Retinal pigment epithelial cell (primary cell): ENCODE results near the gene CTU2.

Source experiments
- DNase-seq: peaks from one replicate; pipeline ENCODE4 v3.0.0-alpha.2; 2010; ENCODE audit warnings: low read depth
- H3K4me3 ChIP-seq: 2 replicates; pipeline ENCODE4 v1.5.1; 2011; ENCODE audit warnings: mild to moderate bottlenecking, low read length, control low read depth, moderate library complexity
- TF ChIP-seq, protein P1 (sequence below): conservative IDR thresholded peaks from 2 replicates; pipeline ENCODE4 v1.5.1; 2011; ENCODE audit warnings: low read depth, low read length, control low read depth, inconsistent platforms

CTU2 gene

DNA sequence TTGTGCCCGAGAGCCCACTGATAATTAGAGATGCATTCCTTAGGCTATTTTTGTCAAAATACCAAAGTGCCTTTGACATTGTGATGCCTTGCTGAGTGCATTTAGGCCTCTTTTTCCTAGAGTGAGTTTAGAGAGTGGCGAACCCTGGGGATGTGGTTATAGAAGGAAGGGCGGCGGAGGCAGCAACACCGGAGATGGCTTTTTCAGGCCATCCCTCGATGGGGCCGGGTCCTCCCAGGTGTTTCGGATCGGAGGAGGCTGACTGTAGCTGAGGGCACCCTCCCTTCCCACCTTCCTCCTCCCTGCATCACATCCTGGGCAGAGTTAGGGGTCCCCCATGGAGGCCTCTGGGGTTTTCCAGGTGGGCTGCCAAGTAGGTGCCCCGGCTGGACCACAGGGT lies 13.4 kb upstream of the CTU2 start:
- no peak for DNase-seq
- TF ChIP-seq, protein P1, sequence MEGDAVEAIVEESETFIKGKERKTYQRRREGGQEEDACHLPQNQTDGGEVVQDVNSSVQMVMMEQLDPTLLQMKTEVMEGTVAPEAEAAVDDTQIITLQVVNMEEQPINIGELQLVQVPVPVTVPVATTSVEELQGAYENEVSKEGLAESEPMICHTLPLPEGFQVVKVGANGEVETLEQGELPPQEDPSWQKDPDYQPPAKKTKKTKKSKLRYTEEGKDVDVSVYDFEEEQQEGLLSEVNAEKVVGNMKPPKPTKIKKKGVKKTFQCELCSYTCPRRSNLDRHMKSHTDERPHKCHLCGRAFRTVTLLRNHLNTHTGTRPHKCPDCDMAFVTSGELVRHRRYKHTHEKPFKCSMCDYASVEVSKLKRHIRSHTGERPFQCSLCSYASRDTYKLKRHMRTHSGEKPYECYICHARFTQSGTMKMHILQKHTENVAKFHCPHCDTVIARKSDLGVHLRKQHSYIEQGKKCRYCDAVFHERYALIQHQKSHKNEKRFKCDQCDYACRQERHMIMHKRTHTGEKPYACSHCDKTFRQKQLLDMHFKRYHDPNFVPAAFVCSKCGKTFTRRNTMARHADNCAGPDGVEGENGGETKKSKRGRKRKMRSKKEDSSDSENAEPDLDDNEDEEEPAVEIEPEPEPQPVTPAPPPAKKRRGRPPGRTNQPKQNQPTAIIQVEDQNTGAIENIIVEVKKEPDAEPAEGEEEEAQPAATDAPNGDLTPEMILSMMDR = no peak
- no peak overlapping the region for H3K4me3 ChIP-seq

DNA sequence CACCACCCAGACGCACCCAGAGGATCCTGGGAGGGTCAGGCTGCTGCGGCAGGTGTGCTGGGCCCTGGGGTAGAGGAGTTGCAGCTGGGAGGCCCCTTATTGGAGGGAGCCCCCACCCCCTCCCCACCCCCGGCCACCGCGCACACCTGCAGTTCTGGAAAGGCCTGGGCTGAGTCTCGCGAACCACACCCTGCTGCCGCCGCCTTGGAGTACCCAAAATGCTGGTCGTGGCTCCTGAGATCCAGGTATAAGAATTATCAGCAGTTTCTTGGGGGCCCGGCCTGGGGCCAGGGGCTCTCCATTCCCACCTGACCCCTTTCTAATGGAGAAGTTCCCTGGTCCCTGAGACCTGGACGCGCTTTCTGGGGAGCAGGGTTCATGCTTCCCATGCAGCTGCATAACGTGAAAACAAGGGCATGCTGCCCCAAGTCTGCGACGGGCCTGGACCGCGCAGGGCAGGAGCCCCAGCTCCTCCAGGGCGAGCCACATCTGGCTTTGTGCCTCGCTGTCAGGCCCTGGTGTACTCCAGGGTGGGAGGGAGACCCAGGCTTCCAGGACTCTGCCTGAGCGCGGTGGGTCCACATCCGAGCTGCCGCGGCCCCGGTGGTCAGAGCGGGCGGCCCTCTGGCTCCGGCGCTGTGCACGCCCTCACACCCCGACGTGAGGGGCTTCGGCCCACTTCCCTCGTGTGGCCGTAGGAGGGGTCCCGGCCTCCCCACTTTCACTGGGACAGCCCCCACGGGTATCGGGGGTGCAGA lies 12.7 kb upstream of the CTU2 start:
- DNase-seq = no peak
- TF ChIP-seq, protein P1 = no peak

DNA sequence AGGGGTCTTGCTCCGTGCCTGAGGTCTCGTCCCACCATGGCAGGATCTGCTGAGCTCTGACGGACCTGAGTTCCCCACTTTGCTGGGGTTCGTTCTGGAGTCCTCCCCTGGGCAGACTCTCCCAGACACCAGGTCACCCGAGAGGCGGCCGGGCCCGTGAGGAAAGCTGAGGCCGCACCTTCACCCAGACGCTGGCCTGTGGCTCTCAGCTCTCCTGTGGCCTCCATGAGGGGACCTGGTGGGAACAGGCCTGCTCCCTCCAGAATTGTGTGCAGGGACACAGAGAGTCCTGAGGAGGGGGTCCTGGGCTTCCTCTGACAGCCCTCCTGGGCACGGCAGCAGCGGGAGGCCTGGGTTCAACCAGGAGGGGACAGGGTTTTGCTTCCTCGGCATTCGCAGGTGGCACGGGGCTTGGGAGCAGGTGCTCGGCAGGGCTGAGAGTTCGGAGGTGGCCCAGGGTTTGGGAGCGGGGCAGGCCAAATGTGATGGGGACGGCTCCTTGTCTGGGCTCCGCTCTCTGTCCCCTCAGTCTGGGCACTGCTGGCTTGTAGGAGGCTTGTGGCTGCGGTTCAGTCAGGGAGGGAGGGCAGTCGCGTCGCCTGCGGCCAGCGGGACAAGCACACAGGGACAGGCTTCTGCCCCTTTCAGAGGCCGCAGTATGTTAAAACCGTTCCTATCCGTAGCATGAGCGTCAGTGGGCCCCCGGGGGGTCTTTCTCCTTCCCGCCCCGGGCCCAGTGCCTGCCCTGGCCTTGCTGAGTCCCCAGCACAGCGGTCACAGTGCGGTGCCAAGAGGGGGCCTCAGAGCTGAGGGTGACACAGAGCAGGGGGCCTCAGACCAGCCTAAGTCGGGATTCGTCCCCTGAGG lies 11.8 kb upstream of the CTU2 start:
- TF ChIP-seq, protein P1 = no peak
- DNase-seq = no peak
- H3K4me3 ChIP-seq = no peak overlapping the region

More for the DNA sequence above, 12.7 kb upstream of the CTU2 start:
- no peak overlapping the region for H3K4me3 ChIP-seq

DNA sequence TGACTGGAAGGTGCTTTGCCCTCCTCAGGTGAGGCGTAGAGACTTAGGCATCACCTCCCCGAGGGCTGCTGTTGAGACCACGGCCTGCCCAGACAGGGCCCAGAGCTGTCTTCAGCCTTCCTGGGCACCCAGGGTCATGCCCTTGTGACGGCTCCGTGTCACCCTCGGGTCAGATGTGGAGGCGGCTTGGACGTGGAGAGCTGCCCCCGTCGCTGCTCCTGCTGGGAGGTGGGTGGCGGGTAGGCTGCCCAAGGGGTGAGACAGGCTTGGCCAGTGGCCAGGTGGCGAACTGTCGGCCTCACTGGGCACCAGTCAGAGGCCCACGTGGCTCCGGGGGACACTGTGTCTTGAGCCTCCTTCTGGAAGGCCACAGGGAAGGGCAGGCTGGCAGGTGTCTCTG lies 11.1 kb upstream of the CTU2 start:
- no peak overlapping the region for H3K4me3 ChIP-seq
- TF ChIP-seq, protein P1 = no peak
- no peak for DNase-seq

DNA sequence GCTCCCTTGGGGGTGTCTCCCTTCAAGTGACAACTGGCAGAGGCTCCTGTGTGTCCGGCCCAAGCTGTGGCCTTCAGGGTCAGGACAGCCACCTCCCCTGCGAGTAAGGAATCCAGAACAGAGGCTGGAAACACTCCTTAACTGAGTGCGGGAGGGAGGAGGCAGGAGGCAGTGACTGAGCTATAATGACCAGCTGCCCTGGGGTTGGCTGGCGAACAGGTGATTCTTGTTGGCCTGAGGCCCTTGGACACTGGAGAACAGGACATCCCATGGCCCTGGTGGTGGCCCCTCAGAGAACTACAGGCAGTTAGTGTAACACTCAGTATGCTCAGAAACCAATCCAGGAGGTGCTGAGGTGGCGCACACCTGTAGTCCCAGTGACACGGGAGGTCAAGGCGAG lies 10.6 kb upstream of the CTU2 start:
- H3K4me3 ChIP-seq = no peak overlapping the region
- TF ChIP-seq, protein P1 = no peak
- no peak for DNase-seq

DNA sequence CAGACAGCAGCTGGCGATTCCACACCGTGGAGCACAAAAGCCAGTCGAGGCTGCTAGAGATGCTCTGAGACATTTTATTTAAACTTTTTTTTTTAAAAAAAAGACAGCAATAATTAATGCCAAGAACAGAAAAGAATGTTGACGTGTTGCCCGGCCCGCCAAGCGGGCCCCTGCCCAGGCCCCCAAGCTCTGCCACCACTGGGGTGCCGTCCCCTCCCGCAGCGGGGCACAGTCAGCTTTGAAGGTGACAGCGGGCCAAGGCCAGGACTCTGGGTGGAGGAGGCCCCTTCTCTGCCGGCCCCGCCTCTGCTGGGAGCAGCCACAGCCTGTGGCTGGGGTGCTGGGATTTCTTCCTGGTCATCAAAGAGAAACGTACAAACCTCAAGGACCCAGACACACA lies 9.9 kb upstream of the CTU2 start:
- no peak for DNase-seq
- TF ChIP-seq, protein P1 = no peak
- no peak overlapping the region for H3K4me3 ChIP-seq
